ENCODE results near the gene LAMA5.

Gene LAMA5

GRCh38 chr20:62368976-62369814 is 2.1 kb upstream of the LAMA5 start:
- DNase-seq, result peak; percentile 31

GRCh38 chr20:62368392-62368975 is 1.4 kb upstream of the LAMA5 start:
- DNase-seq, result no peak

GRCh38 chr20:62367633-62368391 is 700 bp upstream of the LAMA5 start:
- peak; percentile 63 for DNase-seq

- peak; percentile 44 for DNase-seq
These were observed 559 bp downstream of the LAMA5 start for GRCh38 chr20:62366370-62367135.

- peak; percentile 79 for DNase-seq
These were observed 1.2 kb downstream of the LAMA5 start for GRCh38 chr20:62365814-62366369.

GRCh38 chr20:62364911-62365736 is 2.0 kb downstream of the LAMA5 start:
- no peak for DNase-seq

- no peak for DNase-seq
These were observed 2.9 kb downstream of the LAMA5 start for GRCh38 chr20:62363920-62364851.

GRCh38 chr20:62362991-62363919 is 3.9 kb downstream of the LAMA5 start:
- no peak for DNase-seq

- DNase-seq, result no peak
These were observed 4.5 kb downstream of the LAMA5 start for GRCh38 chr20:62362590-62362940.

GRCh38 chr20:62361799-62362589 is 5.1 kb downstream of the LAMA5 start:
- DNase-seq, result no peak

- DNase-seq, result no peak
These were observed 6.0 kb downstream of the LAMA5 start for GRCh38 chr20:62360854-62361798.

- DNase-seq, result no peak
These were observed 7.5 kb downstream of the LAMA5 start for GRCh38 chr20:62359491-62360121.

GRCh38 chr20:62359043-62359490 is 8.0 kb downstream of the LAMA5 start:
- DNase-seq, result no peak

- no peak for DNase-seq
These were observed 8.7 kb downstream of the LAMA5 start for GRCh38 chr20:62358171-62359042.

GRCh38 chr20:62357681-62358080 is 9.4 kb downstream of the LAMA5 start:
- no peak for DNase-seq

GRCh38 chr20:62357187-62357667 is 9.9 kb downstream of the LAMA5 start:
- DNase-seq, result no peak

Measured in NCI-H526 treated with DMSO at 0.1 percent for 48 hours (cell line).